CD8-positive, alpha-beta memory T cell (primary cell): ENCODE data around the gene ECPAS. TPM values are rescaled to one million over a fixed set of nuclear protein-coding genes. Genes with fewer than 3 reads are reported as not detected.
"Not testable (repeated sequence)": the region's sequence is repeated elsewhere in the genome, so short reads cannot be mapped to it uniquely, and the experiment has no call there.

Source experiments
- CTCF ChIA-PET: fragments of 350-600 bp; sonication (Branson Sonifier 250); formaldehyde crosslinking; loops from one replicate; lab custom pipeline; 2021; ENCODE audit warnings: antibody characterized with exemption; lab: Charles Lee
- POLR2A ChIA-PET: fragments of 350-600 bp; sonication (Branson Sonifier 250); formaldehyde crosslinking; loops from one replicate; lab custom pipeline; 2021; ENCODE audit warnings: antibody characterized with exemption; lab: Charles Lee
- DNase-seq, 5 donors: peaks; one replicate each; pipeline versions ENCODE4 v3.0.0 to v3.0.0-alpha.2; 2020 to 2022; ENCODE audit warnings: mixed read lengths in 1 of 5
- H3K27ac ChIP-seq: one replicate; pipeline ENCODE4 v1.7.0; 2013; ENCODE audit warnings: low read depth, mild to moderate bottlenecking, low read length, moderate library complexity
- H3K27me3 ChIP-seq: 2 replicates; pipeline ENCODE4 v1.7.0; 2013; ENCODE audit warnings: low read length, mild to moderate bottlenecking; ENCODE audit not compliant: insufficient read depth, poor library complexity, severe bottlenecking
- H3K36me3 ChIP-seq: 2 replicates; pipeline ENCODE4 v1.7.0; 2013; ENCODE audit warnings: mild to moderate bottlenecking, low read length, moderate library complexity; ENCODE audit not compliant: insufficient read depth
- H3K4me1 ChIP-seq: 2 replicates; pipeline ENCODE4 v1.7.0; 2013; ENCODE audit warnings: mild to moderate bottlenecking, low read length, moderate library complexity; ENCODE audit not compliant: insufficient read depth
- H3K4me3 ChIP-seq: 2 replicates; pipeline ENCODE4 v1.7.0; 2013; ENCODE audit warnings: mild to moderate bottlenecking, low read length
- H3K9me3 ChIP-seq: 2 replicates; pipeline ENCODE4 v1.7.0; 2013; ENCODE audit warnings: mild to moderate bottlenecking, low read length
- H3K27ac Mint-ChIP-seq, 8 donors: one replicate each; pipeline ENCODE4 v1.8.0; 2020 to 2021; ENCODE audit warnings: mixed read lengths in 8 of 8, mild to moderate bottlenecking in 6 of 8, inconsistent platforms in 3 of 8, moderate library complexity in 3 of 8
- H3K27me3 Mint-ChIP-seq, 2 donors: one replicate each; pipeline ENCODE4 v1.8.0; 2020 to 2021; ENCODE audit warnings: mixed read lengths in 2 of 2, mild to moderate bottlenecking in 1 of 2, moderate library complexity in 1 of 2
- H3K36me3 Mint-ChIP-seq, 3 donors: one replicate each; pipeline ENCODE4 v1.8.0; 2020 to 2021; ENCODE audit warnings: mixed read lengths in 3 of 3, inconsistent platforms in 1 of 3, mild to moderate bottlenecking in 1 of 3
- H3K4me1 Mint-ChIP-seq, 3 donors: one replicate each; pipeline ENCODE4 v1.8.0; 2020 to 2021; ENCODE audit warnings: mixed read lengths in 3 of 3, inconsistent platforms in 1 of 3, mild to moderate bottlenecking in 1 of 3
- H3K4me3 Mint-ChIP-seq, 7 donors: one replicate each; pipeline ENCODE4 v1.8.0; 2020 to 2021; ENCODE audit warnings: mixed read lengths in 7 of 7, mild to moderate bottlenecking in 6 of 7, moderate library complexity in 4 of 7, inconsistent platforms in 2 of 7
- H3K9me3 Mint-ChIP-seq, 5 donors: one replicate each; pipeline ENCODE4 v1.8.0; 2020 to 2022; ENCODE audit warnings: mixed read lengths in 5 of 5, mild to moderate bottlenecking in 3 of 5, moderate library complexity in 2 of 5, inconsistent platforms in 1 of 5
- polyA plus RNA-seq: library from polyadenylated mRNA; unstranded; fragments of 300-500 nt; fragmentation: Illumina TruSeq; gene quantifications from one replicate; pipeline ENCODE4 v1.2.3, GENCODE V29; 2021
- total RNA-seq, 2 experiments: library from RNA; stranded (reverse); gene quantifications; one replicate each; pipeline ENCODE4 v1.2.3, GENCODE V29; 2021

The ECPAS gene
- total and polyA plus RNA-seq, 3 experiments from 2014 or later, result 16.5 to 92.8 (median 86.4) TPM

- no peak overlapping the region for H3K27ac Mint-ChIP-seq
- H3K36me3 Mint-ChIP-seq, result peaks cover 0 to 6% (median 0%) of the 10 kb centered on the region in 3 donors
- no peaks in the 10 kb centered on the region for H3K36me3 ChIP-seq
- DNase-seq, result no peak
- CTCF ChIA-PET, result no interaction called here
- no peaks in the 10 kb centered on the region for H3K27me3 ChIP-seq
- no peaks in the 10 kb centered on the region for H3K4me1 ChIP-seq
- no peaks in the 10 kb centered on the region for H3K4me1 Mint-ChIP-seq
- no peaks in the 10 kb centered on the region for H3K9me3 ChIP-seq
- H3K27me3 Mint-ChIP-seq, result peaks cover 0 to 25% of the 10 kb centered on the region in 2 donors
- H3K4me3 ChIP-seq, result no peak overlapping the region
- H3K27ac ChIP-seq, result no peak overlapping the region
- peaks cover 3 to 13% (median 5%) of the 10 kb centered on the region in 5 donors for H3K9me3 Mint-ChIP-seq
- no peak overlapping the region for H3K4me3 Mint-ChIP-seq
- POLR2A ChIA-PET, result no interaction called here
These were observed 31.9 kb upstream of the ECPAS start for GRCh38 chr9:111516061-111516465.

DNA sequence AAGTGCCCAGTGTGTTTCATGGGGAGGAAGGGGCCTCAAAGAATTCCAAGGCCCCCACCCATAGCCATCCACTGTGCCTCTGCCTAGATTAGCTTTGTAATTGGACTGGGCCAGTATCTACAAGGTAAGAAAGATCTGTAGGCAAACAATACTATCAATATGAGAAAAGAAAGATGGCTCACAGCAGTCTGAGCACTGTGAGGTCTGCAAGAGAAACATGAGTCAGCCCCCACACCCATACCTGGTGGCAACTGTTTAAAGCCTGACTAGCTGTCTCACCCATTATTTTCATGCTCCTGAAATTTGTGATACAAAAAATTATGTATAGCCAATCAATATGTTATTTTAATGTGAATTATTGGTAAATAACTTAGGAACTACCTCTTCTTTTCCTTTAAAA lies 30.8 kb upstream of the ECPAS start:
- CTCF ChIA-PET, result interaction anchor here (1.3 kb wide), 1 partner anchor 9 kb away, joined by 3 read pairs; no protein-coding TSS in a partner anchor
- H3K9me3 ChIP-seq, result no peaks in the 10 kb centered on the region
- DNase-seq, result no peak
- H3K9me3 Mint-ChIP-seq, result peaks cover 3 to 17% (median 10%) of the 10 kb centered on the region in 5 donors
- peaks cover 0 to 6% (median 4%) of the 10 kb centered on the region in 3 donors for H3K36me3 Mint-ChIP-seq
- H3K27ac Mint-ChIP-seq, result peak overlapping the region in 1 of 8 donors; percentile 39
- no peak overlapping the region for H3K4me3 ChIP-seq
- H3K27me3 Mint-ChIP-seq, result peaks cover 2 to 23% of the 10 kb centered on the region in 2 donors
- H3K4me3 Mint-ChIP-seq, result no peak overlapping the region
- no peaks in the 10 kb centered on the region for H3K36me3 ChIP-seq
- no peak overlapping the region for H3K27ac ChIP-seq
- no peaks in the 10 kb centered on the region for H3K27me3 ChIP-seq
- no peaks in the 10 kb centered on the region for H3K4me1 ChIP-seq
- H3K4me1 Mint-ChIP-seq, result no peaks in the 10 kb centered on the region
- POLR2A ChIA-PET, result no interaction called here

DNA sequence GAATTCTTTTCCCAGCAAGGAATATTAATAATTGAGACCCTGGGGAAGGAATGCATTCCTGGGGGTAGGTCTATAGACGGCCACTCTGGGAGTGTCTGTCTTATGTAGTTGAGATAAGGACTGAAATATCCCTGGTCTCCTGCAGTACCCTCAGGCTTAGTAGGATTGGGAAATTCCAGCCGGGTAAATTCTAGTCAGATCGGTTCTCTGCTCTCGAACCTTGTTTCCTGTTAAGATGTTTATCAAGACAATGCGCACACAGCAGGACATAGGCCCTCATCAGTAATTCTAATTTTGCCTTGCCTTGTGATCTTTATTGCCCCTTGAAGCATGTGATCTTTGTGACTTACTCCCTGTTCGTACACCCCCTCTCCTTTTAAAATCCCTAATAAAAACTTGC lies 27.4 kb upstream of the ECPAS start:
- H3K27ac Mint-ChIP-seq, H3K36me3 ChIP-seq, H3K27ac ChIP-seq, H3K9me3 ChIP-seq, CTCF ChIA-PET, H3K36me3 Mint-ChIP-seq, H3K4me1 Mint-ChIP-seq, POLR2A ChIA-PET, H3K4me3 Mint-ChIP-seq, H3K4me3 ChIP-seq, H3K27me3 ChIP-seq, DNase-seq, H3K4me1 ChIP-seq: not testable (repeated sequence)
- Mint-ChIP-seq H3K9me3 (peaks cover 4 to 17% (median 10%) of the 10 kb centered on the region in 5 donors), H3K27me3 (peaks cover 6 to 19% of the 10 kb centered on the region in 2 donors)

- CTCF ChIA-PET, result no interaction called here
- H3K9me3 ChIP-seq, result no peaks in the 10 kb centered on the region
These were observed 18.3 kb upstream of the ECPAS start for GRCh38 chr9:111502506-111502905.

GRCh38 chr9:111501648-111502047 lies 17.5 kb upstream of the ECPAS start:
- no peak overlapping the region for H3K4me3 ChIP-seq
- DNase-seq, result no peak
- ChIA-PET POLR2A (no interaction called here), CTCF (no interaction called here)
- Mint-ChIP-seq H3K36me3 (no peaks in the 10 kb centered on the region), H3K9me3 (peaks cover 0 to 3% (median 0%) of the 10 kb centered on the region in 5 donors), H3K4me3 (no peak overlapping the region), H3K4me1 (no peaks in the 10 kb centered on the region), H3K27me3 (peaks cover 3 to 23% of the 10 kb centered on the region in 2 donors), H3K27ac (peak overlapping the region in 1 of 8 donors; percentile 36)
- no peaks in the 10 kb centered on the region for H3K9me3 ChIP-seq
- no peaks in the 10 kb centered on the region for H3K27me3 ChIP-seq
- no peaks in the 10 kb centered on the region for H3K4me1 ChIP-seq
- H3K36me3 ChIP-seq, result no peaks in the 10 kb centered on the region
- H3K27ac ChIP-seq, result no peak overlapping the region

More at GRCh38 chr9:111502506-111502905, 18.3 kb upstream of the ECPAS start:
- POLR2A ChIA-PET, result no interaction called here
- Mint-ChIP-seq H3K27ac (no peak overlapping the region), H3K4me3 (no peak overlapping the region), H3K36me3 (no peaks in the 10 kb centered on the region), H3K4me1 (no peaks in the 10 kb centered on the region), H3K27me3 (peaks cover 3 to 23% of the 10 kb centered on the region in 2 donors), H3K9me3 (peaks cover 0 to 3% (median 0%) of the 10 kb centered on the region in 5 donors)
- H3K27ac ChIP-seq, result no peak overlapping the region
- no peaks in the 10 kb centered on the region for H3K36me3 ChIP-seq
- H3K4me1 ChIP-seq, result no peaks in the 10 kb centered on the region
- no peaks in the 10 kb centered on the region for H3K27me3 ChIP-seq
- no peak for DNase-seq
- H3K4me3 ChIP-seq, result no peak overlapping the region

GRCh38 chr9:111501005-111501562 lies 16.9 kb upstream of the ECPAS start:
- Mint-ChIP-seq H3K36me3 (no peaks in the 10 kb centered on the region), H3K9me3 (peaks cover 0 to 3% (median 0%) of the 10 kb centered on the region in 5 donors), H3K4me1 (no peaks in the 10 kb centered on the region), H3K27me3 (peaks cover 3 to 24% of the 10 kb centered on the region in 2 donors), H3K27ac (no peak overlapping the region), H3K4me3 (no peak overlapping the region)
- CTCF ChIA-PET, result no interaction called here
- H3K4me3 ChIP-seq, result no peak overlapping the region
- no peaks in the 10 kb centered on the region for H3K9me3 ChIP-seq
- H3K36me3 ChIP-seq, result no peaks in the 10 kb centered on the region
- no peak for DNase-seq
- no peaks in the 10 kb centered on the region for H3K27me3 ChIP-seq
- H3K27ac ChIP-seq, result no peak overlapping the region
- POLR2A ChIA-PET, result no interaction called here
- no peaks in the 10 kb centered on the region for H3K4me1 ChIP-seq

DNA sequence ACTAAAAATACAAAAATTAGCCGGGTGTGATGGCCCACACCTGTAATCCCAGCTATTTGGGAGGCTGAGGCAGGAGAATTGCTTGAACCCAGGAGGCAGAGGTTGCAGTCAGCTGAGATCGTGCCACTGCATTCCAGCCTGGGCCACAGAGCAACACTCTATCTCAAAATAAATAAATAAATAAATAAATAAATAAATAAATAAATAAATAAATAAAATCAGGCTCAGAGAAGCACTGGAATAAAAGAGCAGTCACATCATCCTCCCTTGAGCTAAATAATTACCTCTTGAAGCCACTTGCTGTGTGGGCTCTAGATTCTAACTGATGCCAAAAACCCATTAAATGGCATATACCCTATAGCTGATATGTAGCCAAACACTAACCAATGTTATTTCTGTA lies 13.0 kb upstream of the ECPAS start:
- H3K4me1 Mint-ChIP-seq, H3K9me3 Mint-ChIP-seq, H3K36me3 Mint-ChIP-seq, POLR2A ChIA-PET, H3K27me3 ChIP-seq, H3K9me3 ChIP-seq, H3K27ac Mint-ChIP-seq, H3K4me3 ChIP-seq, DNase-seq, H3K27ac ChIP-seq, CTCF ChIA-PET, H3K4me1 ChIP-seq, H3K36me3 ChIP-seq, H3K4me3 Mint-ChIP-seq: not testable (repeated sequence)
- H3K27me3 Mint-ChIP-seq, result peaks cover 0 to 21% of the 10 kb centered on the region in 2 donors

DNA sequence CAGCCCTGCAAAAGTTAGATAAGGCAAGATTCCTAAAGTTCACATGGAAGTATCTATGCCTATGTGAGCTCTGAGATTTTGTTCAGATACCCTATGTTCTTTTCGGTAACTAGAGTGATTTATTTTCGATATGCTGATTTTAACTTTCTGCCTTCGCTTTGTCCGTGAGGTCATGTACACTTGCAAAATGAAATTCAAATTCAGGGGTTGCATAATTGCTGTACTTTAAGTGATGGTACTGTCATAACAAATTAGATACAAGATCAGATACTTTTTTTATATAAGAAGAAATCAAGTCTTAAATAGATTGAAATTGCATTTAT lies 350 bp upstream of the ECPAS start:
- Histone ChIP-seq H3K27me3 (no peaks in the 10 kb centered on the region), H3K4me3 (peak overlapping the region; percentile 49), H3K36me3 (no peaks in the 10 kb centered on the region), H3K9me3 (no peaks in the 10 kb centered on the region), H3K4me1 (peaks cover 13% of the 10 kb centered on the region), H3K27ac (peak overlapping the region; percentile 79)
- peaks cover 2 to 4% of the 10 kb centered on the region in 2 donors for H3K27me3 Mint-ChIP-seq
- H3K4me1 Mint-ChIP-seq, result peaks cover 27 to 39% (median 35%) of the 10 kb centered on the region in 3 donors
- H3K27ac Mint-ChIP-seq, result peak overlapping the region; percentile 76 to 96 (median 94)
- ChIA-PET POLR2A (no interaction called here), CTCF (no interaction called here)
- peak overlapping the region; percentile 77 to 95 (median 89) for H3K4me3 Mint-ChIP-seq
- peaks cover 0 to 2% (median 0%) of the 10 kb centered on the region in 5 donors for H3K9me3 Mint-ChIP-seq
- H3K36me3 Mint-ChIP-seq, result peaks cover 0 to 11% (median 0%) of the 10 kb centered on the region in 3 donors
- no peak for DNase-seq
